Subcutaneous adipose tissue (tissue), 4 donors: Measurements from ENCODE around the gene NHEJ1. TPM values are rescaled to one million over a fixed set of nuclear protein-coding genes. Genes with fewer than 3 reads are reported as not detected.

Experiments
- total RNA-seq, 4 donors: library from RNA; depleted of rRNA; stranded (reverse); fragments of >200 nt; gene quantifications; one replicate each; pipeline ENCODE4 v1.1.0, GENCODE V29; 2016
- TF ChIP-seq, protein P1 (sequence below): fragments of 450-650 bp; IDR thresholded peaks from one replicate; pipeline ENCODE4 v1.5.1; 2016; ENCODE audit warnings: low read depth, mild to moderate bottlenecking, control low read depth, antibody characterized with exemption, moderate library complexity

The NHEJ1 gene
- total RNA-seq, 4 donors from 2014 or later = 14.3 to 27.7 (median 19.4) TPM

DNA sequence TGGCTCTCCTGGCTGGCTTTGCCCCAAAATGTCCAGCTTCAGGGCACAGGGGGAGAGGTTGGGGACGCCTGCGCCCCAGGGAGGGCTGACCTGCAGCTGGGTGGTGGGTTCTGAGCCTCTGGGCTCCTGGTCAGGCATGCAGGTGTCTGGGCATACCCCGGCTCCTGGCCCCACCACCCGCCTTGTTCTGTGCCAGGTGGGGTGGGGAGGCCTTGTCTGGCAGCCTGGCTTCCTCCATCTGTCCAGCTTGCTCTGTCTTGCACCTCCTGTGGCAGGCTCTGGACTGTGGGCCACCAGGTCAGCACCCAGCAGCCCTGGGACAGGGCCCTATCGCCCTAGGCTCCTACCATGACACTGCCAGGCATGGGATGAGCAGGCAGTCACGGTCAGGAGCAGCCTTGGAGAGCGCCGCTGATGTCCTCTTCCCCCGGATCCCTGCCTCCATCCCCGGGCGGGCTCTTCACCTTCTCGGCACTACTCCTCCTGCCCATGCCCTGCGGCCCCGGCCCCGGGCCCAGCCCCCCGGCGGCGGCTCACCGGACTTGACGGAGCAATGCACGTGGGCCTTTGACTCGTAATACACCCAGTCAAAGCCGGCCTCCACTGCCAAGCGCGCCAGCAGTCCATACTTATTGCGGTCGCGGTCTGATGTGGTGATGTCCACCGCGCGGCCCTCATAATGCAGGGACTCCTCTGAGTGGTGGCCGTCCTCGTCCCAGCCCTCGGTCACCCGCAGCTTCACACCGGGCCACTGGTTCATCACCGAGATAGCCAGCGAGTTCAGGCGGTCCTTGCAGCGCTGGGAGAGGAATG is 103.5 kb downstream of the NHEJ1 start:
- TF ChIP-seq, protein P1, sequence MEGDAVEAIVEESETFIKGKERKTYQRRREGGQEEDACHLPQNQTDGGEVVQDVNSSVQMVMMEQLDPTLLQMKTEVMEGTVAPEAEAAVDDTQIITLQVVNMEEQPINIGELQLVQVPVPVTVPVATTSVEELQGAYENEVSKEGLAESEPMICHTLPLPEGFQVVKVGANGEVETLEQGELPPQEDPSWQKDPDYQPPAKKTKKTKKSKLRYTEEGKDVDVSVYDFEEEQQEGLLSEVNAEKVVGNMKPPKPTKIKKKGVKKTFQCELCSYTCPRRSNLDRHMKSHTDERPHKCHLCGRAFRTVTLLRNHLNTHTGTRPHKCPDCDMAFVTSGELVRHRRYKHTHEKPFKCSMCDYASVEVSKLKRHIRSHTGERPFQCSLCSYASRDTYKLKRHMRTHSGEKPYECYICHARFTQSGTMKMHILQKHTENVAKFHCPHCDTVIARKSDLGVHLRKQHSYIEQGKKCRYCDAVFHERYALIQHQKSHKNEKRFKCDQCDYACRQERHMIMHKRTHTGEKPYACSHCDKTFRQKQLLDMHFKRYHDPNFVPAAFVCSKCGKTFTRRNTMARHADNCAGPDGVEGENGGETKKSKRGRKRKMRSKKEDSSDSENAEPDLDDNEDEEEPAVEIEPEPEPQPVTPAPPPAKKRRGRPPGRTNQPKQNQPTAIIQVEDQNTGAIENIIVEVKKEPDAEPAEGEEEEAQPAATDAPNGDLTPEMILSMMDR = no peak

DNA sequence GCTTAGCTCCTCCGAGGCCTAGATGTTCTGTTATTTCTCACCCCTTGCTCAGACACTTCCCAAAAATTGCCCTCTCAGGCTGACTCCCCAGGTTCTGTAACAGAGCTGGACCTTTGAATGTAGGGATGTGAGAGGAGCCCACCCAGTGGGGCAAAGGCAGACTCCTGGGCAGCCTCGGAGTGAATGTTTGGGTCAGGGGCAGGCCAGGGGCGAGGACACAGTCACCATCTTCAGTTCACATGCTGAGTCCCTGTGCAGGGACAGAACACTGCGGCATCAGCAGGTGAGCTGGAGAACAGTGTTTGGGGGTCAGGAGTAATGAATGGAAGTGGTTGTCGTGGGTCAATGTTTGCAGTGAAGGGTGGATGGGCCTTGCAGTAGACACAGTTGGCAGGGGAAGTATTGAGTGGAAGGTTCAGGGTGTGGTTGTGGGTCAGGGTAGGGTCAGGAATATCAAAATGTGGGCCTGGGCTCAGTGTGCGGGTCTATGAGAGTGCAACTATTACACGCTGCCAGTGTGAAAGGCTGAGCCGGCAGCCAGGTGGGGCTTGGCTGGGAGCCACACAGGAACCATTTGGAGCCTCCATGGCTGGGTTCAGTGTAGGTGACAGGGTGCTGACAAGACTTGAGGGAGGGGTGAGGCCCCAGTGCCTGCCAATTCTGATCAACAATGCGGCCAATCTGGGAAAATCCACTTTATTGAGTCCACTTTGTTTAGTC is 104.3 kb downstream of the NHEJ1 start:
- TF ChIP-seq, protein P1 = no peak

DNA sequence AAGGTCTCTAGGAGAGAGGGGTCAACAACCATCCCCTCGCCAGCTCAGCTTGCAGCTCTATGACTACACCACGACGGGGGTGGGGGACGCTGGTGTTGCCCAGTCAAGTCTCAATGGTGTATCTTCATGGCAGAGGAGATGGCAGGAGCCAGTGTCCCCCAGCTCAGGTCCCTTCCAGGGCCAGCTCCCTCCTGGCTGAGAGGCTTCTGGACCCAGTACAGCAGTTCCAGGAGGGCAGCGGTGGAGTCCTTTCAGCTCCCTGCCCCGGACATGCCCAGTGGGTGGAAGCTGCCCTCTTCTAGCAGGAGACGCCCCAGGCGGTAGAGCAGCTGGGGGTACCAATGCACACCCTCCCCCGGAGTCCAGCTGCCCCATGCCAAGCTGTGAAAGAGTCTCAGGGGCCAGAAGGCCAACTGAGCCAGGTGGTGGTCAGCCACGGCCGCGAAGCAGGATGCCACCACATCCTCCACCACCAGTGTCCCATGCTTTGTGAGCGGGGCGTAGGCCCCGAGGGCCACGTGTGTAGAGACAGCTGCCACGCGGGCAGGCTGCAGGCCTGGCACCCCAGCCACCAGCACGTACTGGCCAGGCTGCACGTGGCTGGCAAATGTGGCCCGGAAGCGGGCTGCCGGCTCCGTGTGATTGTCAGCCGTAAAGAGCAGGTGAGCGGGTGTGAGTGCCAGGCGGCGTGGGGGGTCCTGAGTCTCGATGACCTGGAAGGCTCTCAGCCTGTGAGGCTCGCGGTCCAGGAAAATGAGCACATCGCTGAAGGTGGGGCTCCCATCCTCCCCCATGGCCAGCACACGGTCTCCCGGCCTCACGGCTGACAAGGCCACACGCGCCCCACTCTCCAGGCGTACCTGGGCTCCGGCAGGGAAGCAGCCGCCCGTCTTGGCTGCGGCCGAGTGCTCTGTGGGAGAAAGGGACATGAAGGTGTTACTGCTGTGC is 105.4 kb downstream of the NHEJ1 start:
- TF ChIP-seq, protein P1 = no peak

DNA sequence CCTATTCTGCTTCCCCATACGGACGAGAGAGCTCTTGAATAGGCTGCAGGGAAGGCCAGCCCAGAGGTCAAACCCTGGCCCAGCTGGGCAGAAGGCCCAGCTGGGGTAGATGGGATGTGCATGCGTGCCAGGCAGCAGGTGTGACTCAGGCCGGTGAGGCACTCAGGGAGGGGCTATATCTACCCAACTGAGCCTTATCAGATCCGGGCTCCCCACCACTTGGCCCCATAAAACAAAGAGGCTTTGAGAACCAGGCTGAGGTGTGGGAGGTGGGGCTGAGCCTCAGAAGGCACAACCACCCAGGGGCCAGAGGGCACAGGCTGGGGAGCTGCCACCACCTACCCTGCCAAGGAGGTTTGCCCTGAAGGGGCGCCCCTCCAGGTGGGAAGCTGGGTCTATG is 111.3 kb downstream of the NHEJ1 start:
- TF ChIP-seq, protein P1 = no peak

DNA sequence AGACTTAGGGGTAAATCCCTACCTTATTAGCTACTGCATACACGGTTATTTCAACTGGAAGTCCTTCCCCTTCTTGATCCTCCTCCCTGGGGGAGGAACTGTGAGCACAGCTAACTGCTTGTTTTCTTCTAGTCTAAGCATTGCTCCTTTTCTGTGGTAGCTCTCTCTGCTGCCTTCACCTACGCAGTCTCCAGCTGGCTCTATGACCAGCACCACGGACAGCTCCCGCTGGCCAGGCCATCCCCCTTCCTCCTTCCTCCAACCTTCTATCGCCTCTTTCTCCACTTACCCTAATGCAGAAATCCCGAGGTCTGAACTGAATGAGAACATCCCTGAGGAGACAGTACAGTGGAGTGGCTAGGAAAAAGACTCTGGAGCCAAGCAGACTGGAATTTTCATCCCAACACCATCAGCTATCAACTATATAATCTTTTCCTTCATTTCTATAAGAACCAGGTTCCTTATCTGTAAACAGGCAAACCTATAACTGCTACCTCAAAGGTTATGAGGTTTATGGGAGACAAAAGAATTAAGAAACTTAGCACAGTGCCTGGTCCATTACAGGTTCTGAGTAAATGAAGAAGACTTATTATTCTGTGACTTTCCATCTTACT is 114.6 kb downstream of the NHEJ1 start:
- TF ChIP-seq, protein P1 = no peak

DNA sequence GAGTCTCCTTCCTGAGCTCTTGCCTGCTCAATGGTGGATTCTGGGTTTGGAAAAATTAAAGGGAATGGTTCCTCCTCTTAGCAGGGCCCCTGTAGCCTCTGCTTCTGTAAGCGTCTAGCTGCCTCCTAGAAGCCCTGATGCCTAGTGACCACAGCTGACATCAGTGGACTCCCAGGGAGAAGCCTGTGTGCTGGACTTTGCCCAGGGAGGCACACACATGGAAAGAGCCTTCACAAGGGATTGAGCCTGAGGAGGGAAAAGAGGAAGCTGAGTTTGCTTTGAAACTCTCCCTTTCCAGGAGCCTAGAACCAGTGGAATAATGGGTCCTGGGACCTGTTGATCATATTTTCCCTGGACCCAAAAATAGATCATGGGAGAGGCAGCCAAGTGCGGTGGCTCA is 117.9 kb downstream of the NHEJ1 start:
- TF ChIP-seq, protein P1 = no peak
